Mucosa of rectum (tissue), 2 donors: ENCODE measurements around the gene KRTAP29-1.
"Not testable (repeated sequence)": the region's sequence is repeated elsewhere in the genome, so short reads cannot be mapped to it uniquely, and the experiment has no call there.

Experiments used
- H3K27ac ChIP-seq, 2 donors: one replicate each; pipeline ENCODE4 v1.7.0; 2013; ENCODE audit warnings: inconsistent platforms in 2 of 2, low read depth in 2 of 2, low read length in 2 of 2
- H3K27me3 ChIP-seq, 2 donors: one replicate each; pipeline ENCODE4 v1.7.0; 2013; ENCODE audit warnings: low read length in 2 of 2; ENCODE audit not compliant: control insufficient read depth in 2 of 2, insufficient read depth in 2 of 2
- H3K36me3 ChIP-seq, 2 donors: one replicate each; pipeline ENCODE4 v1.7.0; 2013; ENCODE audit warnings: low read length in 2 of 2; ENCODE audit not compliant: control insufficient read depth in 2 of 2, insufficient read depth in 2 of 2
- H3K4me1 ChIP-seq, 2 donors: one replicate each; pipeline ENCODE4 v1.7.0; 2013; ENCODE audit warnings: low read length in 2 of 2, mild to moderate bottlenecking in 1 of 2; ENCODE audit not compliant: control insufficient read depth in 2 of 2, insufficient read depth in 2 of 2
- H3K4me3 ChIP-seq, 2 donors: one replicate each; pipeline ENCODE4 v1.7.0; 2013; ENCODE audit warnings: low read length in 2 of 2
- H3K9ac ChIP-seq, 2 donors: one replicate each; pipeline ENCODE4 v1.7.0; 2013; ENCODE audit warnings: low read length in 2 of 2, low read depth in 1 of 2, mild to moderate bottlenecking in 1 of 2
- H3K9me3 ChIP-seq, 2 donors: one replicate each; pipeline ENCODE4 v1.7.0; 2013; ENCODE audit warnings: low read length in 2 of 2; ENCODE audit not compliant: control insufficient read depth in 2 of 2
- donor health status: healthy.
- donor health status: Normal muscosa, but diverticular disease.

The KRTAP29-1 gene, protein sequence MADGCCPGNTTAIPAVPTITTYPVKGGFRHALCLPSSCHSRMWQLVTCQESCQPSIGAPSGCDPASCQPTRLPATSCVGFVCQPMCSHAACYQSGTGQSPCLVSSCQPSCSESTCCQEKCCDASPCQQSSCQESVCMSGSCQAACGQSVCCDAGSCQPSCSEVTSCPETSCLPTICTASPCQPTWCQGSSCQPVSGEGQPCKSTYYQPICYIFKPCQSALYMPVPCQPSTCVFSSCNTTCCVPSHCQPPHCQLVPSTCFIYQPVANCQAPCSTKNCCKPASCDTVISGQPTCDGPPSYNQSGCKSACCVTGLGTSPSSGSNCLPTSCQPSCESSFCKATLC

DNA sequence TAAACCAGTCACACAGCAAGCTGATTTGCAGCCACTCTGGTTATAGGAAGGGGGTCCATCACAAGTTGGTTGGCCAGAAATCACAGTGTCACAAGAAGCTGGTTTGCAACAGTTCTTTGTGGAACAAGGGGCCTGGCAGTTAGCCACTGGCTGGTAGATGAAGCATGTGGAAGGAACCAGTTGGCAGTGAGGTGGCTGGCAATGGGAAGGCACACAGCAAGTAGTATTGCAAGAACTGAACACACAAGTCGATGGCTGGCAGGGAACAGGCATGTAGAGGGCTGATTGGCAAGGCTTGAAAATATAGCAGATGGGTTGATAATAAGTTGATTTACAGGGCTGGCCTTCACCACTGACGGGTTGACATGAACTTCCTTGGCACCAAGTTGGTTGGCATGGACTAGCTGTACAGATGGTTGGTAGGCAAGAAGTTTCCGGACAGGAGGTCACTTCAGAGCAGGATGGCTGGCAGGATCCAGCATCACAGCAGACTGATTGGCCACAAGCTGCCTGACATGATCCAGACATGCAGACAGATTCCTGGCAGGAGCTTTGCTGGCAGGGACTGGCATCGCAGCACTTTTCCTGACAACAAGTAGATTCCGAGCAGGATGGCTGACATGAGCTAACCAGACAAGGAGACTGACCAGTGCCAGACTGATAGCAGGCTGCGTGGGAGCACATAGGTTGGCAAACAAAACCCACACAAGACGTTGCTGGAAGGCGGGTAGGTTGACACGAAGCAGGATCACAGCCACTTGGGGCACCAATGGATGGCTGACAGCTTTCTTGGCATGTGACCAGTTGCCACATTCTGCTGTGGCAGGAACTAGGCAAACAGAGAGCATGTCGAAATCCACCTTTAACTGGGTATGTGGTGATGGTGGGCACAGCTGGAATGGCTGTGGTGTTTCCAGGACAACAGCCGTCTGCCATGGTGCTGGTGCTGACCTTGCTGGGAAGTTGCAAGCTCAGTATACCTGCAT is at the start of gene KRTAP29-1:
KRTAP29-1 (minus strand) TSS at position 936 of the 986 bp plus-strand sequence; CDS start at position 936, 0 bp downstream.
- H3K4me1 ChIP-seq: no peaks in the 10 kb centered on the region
- no peaks in the 10 kb centered on the region for H3K27me3 ChIP-seq
- H3K36me3 ChIP-seq: no peaks in the 10 kb centered on the region
- H3K4me3 ChIP-seq: no peak within 1 kb of the TSS
- H3K27ac ChIP-seq: no peak within 1 kb of the TSS
- H3K9ac ChIP-seq: no peak within 1 kb of the TSS
- H3K9me3 ChIP-seq: no peaks in the 10 kb centered on the region

- Histone ChIP-seq H3K4me3 (no peak overlapping the region), H3K36me3 (no peaks in the 10 kb centered on the region), H3K27ac (no peak overlapping the region), H3K4me1 (no peaks in the 10 kb centered on the region), H3K27me3 (peaks cover 0 to 4% of the 10 kb centered on the region in 2 donors), H3K9me3 (no peaks in the 10 kb centered on the region), H3K9ac (no peak overlapping the region)
Measured at GRCh38 chr17:41351177-41351576, 48.5 kb upstream of the KRTAP29-1 start.

DNA sequence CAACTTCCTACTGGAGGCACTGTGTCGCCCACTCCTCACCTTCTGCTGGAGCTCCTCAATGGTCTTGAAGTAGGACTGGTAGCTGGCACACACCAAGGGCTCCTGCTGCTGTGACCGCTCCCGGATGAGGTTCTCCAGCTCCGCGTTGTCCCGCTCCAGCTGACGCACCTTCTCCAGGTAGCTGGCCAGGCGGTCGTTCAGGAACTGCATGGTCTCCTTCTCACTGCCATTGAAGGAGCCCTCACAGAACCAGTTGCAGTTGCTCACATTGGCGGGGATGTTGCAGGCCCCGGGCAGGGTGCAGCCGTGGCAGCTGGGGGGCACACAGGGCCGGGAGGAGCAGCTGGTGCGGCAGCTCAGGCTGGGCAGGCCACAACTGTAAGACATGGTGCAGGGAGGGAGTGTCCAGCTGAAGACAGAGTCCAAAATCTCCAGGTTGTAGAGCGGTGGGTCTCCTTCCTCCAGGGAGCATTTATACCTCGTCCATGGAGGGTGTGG is 47.8 kb upstream of the KRTAP29-1 start, which contains the start of gene KRT33A:
KRT33A (minus strand) TSS at position 448 of the 498 bp plus-strand sequence; CDS start at position 387, 61 bp downstream.
- H3K4me1 ChIP-seq, H3K9me3 ChIP-seq, H3K27me3 ChIP-seq, H3K36me3 ChIP-seq, H3K27ac ChIP-seq, H3K4me3 ChIP-seq, H3K9ac ChIP-seq: not testable (repeated sequence)

DNA sequence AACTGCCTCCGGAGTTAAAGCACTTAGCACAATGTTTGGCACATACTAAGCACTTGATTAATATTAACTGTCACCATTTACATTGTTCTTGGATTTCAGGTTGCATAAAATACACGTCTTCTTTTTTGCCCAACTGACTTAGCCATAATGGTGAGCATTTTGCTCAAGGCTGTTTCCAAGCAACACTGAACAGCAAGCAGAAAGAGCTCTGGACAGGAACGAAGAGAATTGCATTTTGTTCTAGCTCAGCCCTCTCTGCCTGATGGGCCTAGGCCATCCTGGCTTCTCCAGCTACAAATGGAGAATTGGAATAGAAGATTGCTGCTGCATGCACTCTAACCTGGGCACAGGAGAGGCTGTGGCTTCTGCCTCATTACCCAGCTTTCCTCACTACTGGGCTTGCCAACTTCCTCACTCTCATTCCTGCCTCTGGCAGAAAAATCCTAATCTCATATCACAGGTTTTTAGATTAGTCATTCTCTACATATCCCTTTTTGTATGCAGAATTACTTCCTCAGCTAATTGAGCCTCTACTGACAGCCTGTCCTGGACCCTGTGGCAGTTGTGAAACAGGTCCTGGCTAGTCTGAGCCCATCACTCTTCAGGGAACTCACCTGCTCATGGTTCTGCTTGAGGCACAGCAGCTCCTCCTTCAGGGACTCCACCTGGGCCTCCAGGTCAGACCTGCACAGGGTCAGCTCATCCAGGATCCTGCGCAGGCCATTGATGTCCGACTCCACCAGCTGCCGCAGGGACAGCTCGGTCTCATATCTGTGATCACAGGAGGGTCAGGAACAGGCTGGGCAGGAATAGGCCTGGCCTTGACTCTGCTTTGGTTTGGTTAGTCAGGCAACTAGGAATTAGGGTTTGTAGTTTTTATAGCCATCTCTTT is 45.5 kb upstream of the KRTAP29-1 start:
- no peaks in the 10 kb centered on the region for H3K9me3 ChIP-seq
- no peaks in the 10 kb centered on the region for H3K4me1 ChIP-seq
- H3K4me3 ChIP-seq: no peak overlapping the region
- no peaks in the 10 kb centered on the region for H3K27me3 ChIP-seq
- no peak overlapping the region for H3K9ac ChIP-seq
- H3K27ac ChIP-seq: no peak overlapping the region
- H3K36me3 ChIP-seq: no peaks in the 10 kb centered on the region

DNA sequence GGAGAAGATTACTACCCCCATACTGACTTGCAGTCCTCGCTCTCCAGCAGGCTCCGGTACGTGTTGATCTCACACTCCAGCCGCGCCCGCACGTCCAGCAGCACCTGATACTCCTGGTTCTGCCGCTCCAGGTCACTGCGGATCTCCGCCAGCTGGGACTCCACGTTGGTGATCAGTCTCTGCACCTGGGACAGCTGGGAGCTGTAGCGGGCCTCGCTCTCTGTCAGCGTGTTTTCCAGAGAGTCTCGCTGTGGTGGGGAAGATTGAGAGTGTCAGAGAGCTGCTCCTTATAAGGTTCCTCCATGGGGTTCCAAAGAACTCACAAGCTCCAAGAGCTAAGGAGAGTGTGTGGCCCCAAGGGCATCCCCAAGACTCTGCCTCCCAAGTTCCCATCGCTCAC is 43.8 kb upstream of the KRTAP29-1 start:
- H3K9ac ChIP-seq: not testable (repeated sequence)

DNA sequence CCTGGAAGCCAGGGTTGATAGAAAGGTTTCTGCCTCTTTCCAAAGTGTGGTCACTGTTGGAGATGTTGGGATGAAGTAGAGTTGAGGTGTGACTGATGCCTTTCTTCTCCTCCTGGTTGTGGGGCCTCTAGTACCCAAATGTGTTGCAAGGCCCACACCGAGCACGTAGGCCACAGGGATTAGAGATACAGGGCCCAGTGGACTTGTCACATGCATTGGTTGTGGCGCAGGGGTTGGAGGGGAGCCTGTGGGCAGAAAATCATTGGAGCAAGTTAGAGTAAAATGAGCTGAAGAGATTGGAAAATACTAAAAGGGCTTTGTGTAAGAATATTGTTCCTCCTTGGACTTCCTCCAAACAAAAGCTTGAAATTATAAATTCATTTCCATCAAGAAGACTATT is 43.3 kb upstream of the KRTAP29-1 start:
- H3K9ac ChIP-seq: no peak overlapping the region
- no peaks in the 10 kb centered on the region for H3K36me3 ChIP-seq
- H3K27me3 ChIP-seq: no peaks in the 10 kb centered on the region

More for the DNA sequence above, 43.8 kb upstream of the KRTAP29-1 start:
- H3K27ac ChIP-seq, H3K9me3 ChIP-seq, H3K27me3 ChIP-seq, H3K36me3 ChIP-seq, H3K4me3 ChIP-seq, H3K4me1 ChIP-seq: not testable (repeated sequence)

DNA sequence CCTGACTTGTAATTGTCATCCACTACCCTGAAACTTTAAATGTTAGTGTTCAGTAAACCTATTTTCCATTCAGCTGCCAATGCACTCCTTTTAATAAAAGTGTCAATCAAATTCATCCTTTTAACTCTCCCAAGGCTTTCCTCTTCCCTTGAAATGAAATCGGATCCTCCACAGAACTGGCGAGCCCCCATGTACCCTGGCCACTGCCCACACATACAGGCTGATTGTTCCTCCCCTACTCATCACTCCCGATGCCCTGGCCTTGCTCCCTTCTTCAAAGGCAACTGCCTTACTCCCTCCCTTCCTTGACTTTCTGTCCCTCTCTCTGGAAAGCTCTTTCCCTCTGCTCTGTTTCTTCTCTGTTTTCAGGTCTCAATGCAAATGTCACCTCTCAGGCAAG is 40.4 kb upstream of the KRTAP29-1 start:
- Histone ChIP-seq H3K36me3 (no peaks in the 10 kb centered on the region), H3K4me3 (no peak overlapping the region), H3K9ac (no peak overlapping the region), H3K9me3 (no peaks in the 10 kb centered on the region), H3K4me1 (no peaks in the 10 kb centered on the region), H3K27me3 (no peaks in the 10 kb centered on the region), H3K27ac (no peak overlapping the region)

More for the DNA sequence above, 43.3 kb upstream of the KRTAP29-1 start:
- no peak overlapping the region for H3K27ac ChIP-seq
- H3K9me3 ChIP-seq: no peaks in the 10 kb centered on the region
- no peak overlapping the region for H3K4me3 ChIP-seq
- no peaks in the 10 kb centered on the region for H3K4me1 ChIP-seq

GRCh38 chr17:41340934-41341861 is 38.5 kb upstream of the KRTAP29-1 start:
- H3K4me3 ChIP-seq: no peak overlapping the region
- no peaks in the 10 kb centered on the region for H3K4me1 ChIP-seq
- H3K36me3 ChIP-seq: no peaks in the 10 kb centered on the region
- H3K27ac ChIP-seq: no peak overlapping the region
- H3K9ac ChIP-seq: no peak overlapping the region
- H3K9me3 ChIP-seq: no peaks in the 10 kb centered on the region
- no peaks in the 10 kb centered on the region for H3K27me3 ChIP-seq

DNA sequence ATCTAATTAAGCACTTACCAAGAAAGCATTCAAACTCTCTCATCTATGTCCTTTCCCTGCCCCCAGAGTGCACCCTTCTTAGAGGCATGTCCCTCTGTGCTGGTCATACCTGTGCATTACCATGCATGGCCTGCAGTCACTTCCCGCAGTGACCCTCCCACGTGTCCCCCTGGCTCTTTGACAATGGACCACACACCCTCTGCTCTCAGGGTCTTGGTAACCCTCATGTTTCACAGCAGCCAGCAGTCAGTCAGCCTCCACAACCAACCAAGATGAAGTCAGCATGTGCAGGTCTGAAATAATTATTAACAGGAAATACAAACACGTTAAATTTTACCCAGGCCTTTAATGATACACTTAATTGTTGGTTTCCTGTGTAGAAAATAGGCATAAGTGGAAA is 37.8 kb upstream of the KRTAP29-1 start:
- Histone ChIP-seq H3K27ac (no peak overlapping the region), H3K9me3 (no peaks in the 10 kb centered on the region), H3K36me3 (no peaks in the 10 kb centered on the region), H3K9ac (no peak overlapping the region), H3K4me1 (no peaks in the 10 kb centered on the region), H3K27me3 (no peaks in the 10 kb centered on the region), H3K4me3 (no peak overlapping the region)
